Muscle layer of duodenum (tissue), 2 donors: Measurements from ENCODE around the gene IDH3G.
A peak's percentile ranks its signal among the peaks of the same experiment; 100 is the strongest.

Experiments used
- H3K27ac ChIP-seq: one replicate; pipeline ENCODE4 v1.7.0; 2013; ENCODE audit warnings: mild to moderate bottlenecking, low read length
- H3K27me3 ChIP-seq: one replicate; pipeline ENCODE4 v1.7.0; 2013; ENCODE audit warnings: low read depth, mild to moderate bottlenecking, control low read depth, low read length
- H3K36me3 ChIP-seq, 2 donors: one replicate each; pipeline ENCODE4 v1.7.0; 2013; ENCODE audit warnings: low read length in 2 of 2, control low read depth in 1 of 2, mild to moderate bottlenecking in 1 of 2; ENCODE audit not compliant: insufficient read depth in 2 of 2, control insufficient read depth in 1 of 2
- H3K4me1 ChIP-seq, 2 donors: one replicate each; pipeline ENCODE4 v1.7.0; 2013; ENCODE audit warnings: low read length in 2 of 2, mild to moderate bottlenecking in 2 of 2, control low read depth in 1 of 2, moderate library complexity in 1 of 2; ENCODE audit not compliant: insufficient read depth in 2 of 2, control insufficient read depth in 1 of 2
- H3K4me3 ChIP-seq, 2 donors: one replicate each; pipeline ENCODE4 v1.7.0; 2013; ENCODE audit warnings: low read length in 2 of 2, low read depth in 1 of 2, mild to moderate bottlenecking in 1 of 2
- H3K9me3 ChIP-seq, 2 donors: one replicate each; pipeline ENCODE4 v1.7.0; 2013; ENCODE audit warnings: low read length in 2 of 2, control low read depth in 1 of 2, mild to moderate bottlenecking in 1 of 2; ENCODE audit not compliant: control insufficient read depth in 1 of 2
- donor health status: healthy.

The IDH3G gene

GRCh38 chrX:153799326-153799725, 5.2 kb upstream of the IDH3G start:
- no peak overlapping the region for H3K27ac ChIP-seq
- no peak overlapping the region for H3K4me3 ChIP-seq
- H3K27me3 ChIP-seq: no peaks in the 10 kb centered on the region
- H3K36me3 ChIP-seq: peaks cover 0 to 9% of the 10 kb centered on the region in 2 donors
- H3K9me3 ChIP-seq: no peaks in the 10 kb centered on the region
- H3K4me1 ChIP-seq: peaks cover 0 to 10% of the 10 kb centered on the region in 2 donors

GRCh38 chrX:153797415-153798015, 3.3 kb upstream of the IDH3G start:
- Histone ChIP-seq H3K9me3 (no peaks in the 10 kb centered on the region), H3K4me1 (peaks cover 0 to 19% of the 10 kb centered on the region in 2 donors), H3K4me3 (no peak overlapping the region), H3K27me3 (no peaks in the 10 kb centered on the region), H3K27ac (no peak overlapping the region), H3K36me3 (peaks cover 0 to 9% of the 10 kb centered on the region in 2 donors)

- Histone ChIP-seq H3K4me3 (peak overlapping the region; percentile 75 to 76), H3K9me3 (no peaks in the 10 kb centered on the region), H3K36me3 (peaks cover 0 to 9% of the 10 kb centered on the region in 2 donors), H3K4me1 (peaks cover 0 to 26% of the 10 kb centered on the region in 2 donors), H3K27ac (peak overlapping the region; percentile 56), H3K27me3 (no peaks in the 10 kb centered on the region)
Measured at GRCh38 chrX:153794897-153795816, 982 bp upstream of the IDH3G start.

GRCh38 chrX:153793291-153793690, 884 bp downstream of the IDH3G start:
- H3K9me3 ChIP-seq: no peaks in the 10 kb centered on the region
- peaks cover 0 to 26% of the 10 kb centered on the region in 2 donors for H3K4me1 ChIP-seq
- H3K27me3 ChIP-seq: no peaks in the 10 kb centered on the region
- H3K36me3 ChIP-seq: peaks cover 0 to 13% of the 10 kb centered on the region in 2 donors
- H3K4me3 ChIP-seq: peak overlapping the region; percentile 75 to 76
- peak overlapping the region; percentile 84 for H3K27ac ChIP-seq

GRCh38 chrX:153792368-153792767, 1.8 kb downstream of the IDH3G start:
- H3K36me3 ChIP-seq: peaks cover 0 to 17% of the 10 kb centered on the region in 2 donors
- H3K27ac ChIP-seq: no peak overlapping the region

GRCh38 chrX:153791104-153791852, 2.9 kb downstream of the IDH3G start:
- Histone ChIP-seq H3K36me3 (peaks cover 0 to 21% of the 10 kb centered on the region in 2 donors), H3K27ac (no peak overlapping the region), H3K4me1 (peaks cover 0 to 29% of the 10 kb centered on the region in 2 donors), H3K27me3 (no peaks in the 10 kb centered on the region), H3K4me3 (no peak overlapping the region), H3K9me3 (no peaks in the 10 kb centered on the region)

More at GRCh38 chrX:153792368-153792767, 1.8 kb downstream of the IDH3G start:
- H3K9me3 ChIP-seq: no peaks in the 10 kb centered on the region
- peaks cover 0 to 26% of the 10 kb centered on the region in 2 donors for H3K4me1 ChIP-seq
- peak overlapping the region; percentile 75 to 76 for H3K4me3 ChIP-seq
- H3K27me3 ChIP-seq: no peaks in the 10 kb centered on the region

GRCh38 chrX:153789654-153790053, 4.5 kb downstream of the IDH3G start:
- Histone ChIP-seq H3K9me3 (no peaks in the 10 kb centered on the region), H3K4me3 (no peak overlapping the region), H3K4me1 (peaks cover 0 to 20% of the 10 kb centered on the region in 2 donors), H3K36me3 (peaks cover 0 to 30% of the 10 kb centered on the region in 2 donors), H3K27me3 (no peaks in the 10 kb centered on the region), H3K27ac (no peak overlapping the region)

GRCh38 chrX:153786669-153787068, 7.5 kb downstream of the IDH3G start:
- Histone ChIP-seq H3K36me3 (peaks cover 0 to 30% of the 10 kb centered on the region in 2 donors), H3K27ac (no peak overlapping the region), H3K9me3 (no peaks in the 10 kb centered on the region), H3K4me1 (peaks cover 0 to 4% of the 10 kb centered on the region in 2 donors), H3K4me3 (no peak overlapping the region), H3K27me3 (no peaks in the 10 kb centered on the region)

- peaks cover 0 to 26% of the 10 kb centered on the region in 2 donors for H3K36me3 ChIP-seq
- H3K27me3 ChIP-seq: no peaks in the 10 kb centered on the region
- peaks cover 0 to 20% of the 10 kb centered on the region in 2 donors for H3K4me1 ChIP-seq
- no peak overlapping the region for H3K27ac ChIP-seq
- no peaks in the 10 kb centered on the region for H3K9me3 ChIP-seq
- H3K4me3 ChIP-seq: no peak overlapping the region
Measured at GRCh38 chrX:153784325-153784967, 9.7 kb downstream of the IDH3G start.

- Histone ChIP-seq H3K4me3 (no peak overlapping the region), H3K4me1 (peaks cover 0 to 20% of the 10 kb centered on the region in 2 donors), H3K36me3 (peaks cover 0 to 26% of the 10 kb centered on the region in 2 donors), H3K9me3 (no peaks in the 10 kb centered on the region), H3K27me3 (no peaks in the 10 kb centered on the region), H3K27ac (no peak overlapping the region)
Measured at GRCh38 chrX:153783378-153784013, 10.7 kb downstream of the IDH3G start.
